PC-9 (cell line): Measurements from ENCODE around the gene SMIM1.

Experiments used
- CTCF ChIP-seq: fragments of 200-600 bp; sonication (generic); conservative IDR thresholded peaks from 2 replicates; pipeline ENCODE4 v1.6.1; 2017; ENCODE audit warnings: mixed run types, antibody characterized with exemption, mild to moderate bottlenecking, moderate library complexity
- EZH2 ChIP-seq: fragments of 200-600 bp; sonication (generic); IDR thresholded peaks from 2 replicates; pipeline ENCODE4 v1.8.0; 2017; ENCODE audit warnings: antibody characterized with exemption, low read depth

GRCh38 chr1:3730543-3731247, 41.9 kb upstream of the SMIM1 start:
- TF ChIP-seq CTCF, result no peak
- TF ChIP-seq EZH2, result no peak
